ENCODE data around the gene BMPER. TPM values are rescaled to one million over a fixed set of nuclear protein-coding genes. Genes with fewer than 3 reads are reported as not detected.

Gene BMPER
- total RNA-seq, 1 experiment from 2014 or later = 6.7 TPM

DNA sequence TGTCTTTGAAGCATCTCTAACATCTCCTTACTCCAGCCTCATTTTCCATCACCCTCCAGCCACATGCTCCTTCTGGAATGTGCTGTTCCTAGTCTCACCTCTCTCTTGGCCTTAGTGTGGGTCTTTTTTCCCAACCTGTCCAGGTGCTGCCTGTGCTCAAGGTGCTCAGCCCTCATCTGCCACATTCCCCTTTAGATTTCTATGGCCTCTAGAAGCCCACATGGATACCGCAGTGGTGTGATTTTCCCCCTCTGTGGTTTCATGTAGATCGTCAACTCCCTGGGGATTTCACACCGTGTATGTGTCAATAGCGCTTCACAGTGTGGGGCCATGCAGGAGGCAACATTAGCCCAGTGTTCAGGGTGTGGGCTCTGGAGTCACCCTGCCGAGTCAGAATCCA is 32.5 kb downstream of the BMPER start:
- H3K4me1 ChIP-seq (ENCODE audit: insufficient read depth, low read length, poor library complexity, severe bottlenecking) = peaks cover 10% of the 10 kb centered on the region
- no peaks in the 10 kb centered on the region for H3K9me3 ChIP-seq (ENCODE audit: low read depth, low read length, poor library complexity, severe bottlenecking)
- BruUV-seq (replicated peaks) = no TSS peak
- no peak overlapping the region for H3K27ac ChIP-seq (ENCODE audit: low read depth, low read length, poor library complexity, severe bottlenecking)
- TF ChIP-seq EZH2 (IDR thresholded peaks at IDR 0.05; ENCODE audit: borderline replicate concordance, low read depth, low read length, poor library complexity, severe bottlenecking) = no peak
- TF ChIP-seq CTCF (conservative IDR thresholded peaks at IDR 0.05; ENCODE audit: low read depth, low read length) = no peak
- ChIA-PET POLR2A (ENCODE audit: low non-redundant PET) (no interaction called here), CTCF (no interaction called here)
- no peak for DNase-seq (ENCODE audit: low spot score)
- H3K4me3 ChIP-seq (ENCODE audit: low read depth, low read length, poor library complexity, severe bottlenecking) = no peak overlapping the region
- H3K27me3 ChIP-seq (replicated peaks; ENCODE audit: insufficient read depth, low read depth, low read length, poor library complexity) = no peaks in the 10 kb centered on the region
- H3K36me3 ChIP-seq (ENCODE audit: insufficient read depth, low read length, poor library complexity, severe bottlenecking) = no peaks in the 10 kb centered on the region
- intact Hi-C loops (cut with micrococcal nuclease; ENCODE audit: unreplicated experiment) = loop anchor here (10.0 kb wide), 2 partner anchors 603 to 693 kb away; no protein-coding TSS in a partner anchor

- no peak overlapping the region for H3K4me3 ChIP-seq (ENCODE audit: low read depth, low read length, poor library complexity, severe bottlenecking)
- CTCF ChIA-PET = no interaction called here
- intact Hi-C loops (cut with micrococcal nuclease; ENCODE audit: unreplicated experiment) = loop anchor here (10.0 kb wide), 2 partner anchors 604 to 694 kb away; no protein-coding TSS in a partner anchor
Observed at GRCh38 chr7:33939121-33939520, 33.8 kb downstream of the BMPER start.

DNA sequence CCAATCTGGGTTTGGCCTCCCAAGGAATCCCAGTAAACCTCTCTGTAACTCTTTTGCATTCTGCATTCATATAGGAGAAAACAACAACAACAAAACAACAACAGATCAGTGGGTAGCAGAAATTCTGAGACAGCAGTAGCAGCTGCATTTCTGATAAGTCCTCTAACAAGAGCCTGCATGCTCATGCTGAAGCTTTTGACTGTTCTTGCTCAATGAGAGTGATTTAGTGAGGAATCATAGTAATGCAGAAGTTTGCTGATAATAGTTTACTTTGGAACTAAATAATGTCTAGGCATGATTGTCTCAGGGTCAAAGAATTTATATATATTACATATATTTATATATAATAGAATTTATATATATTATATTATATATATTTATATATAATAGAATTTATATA is 35.2 kb downstream of the BMPER start:
- ChIA-PET POLR2A (ENCODE audit: low non-redundant PET) (no interaction called here), CTCF (no interaction called here)
- H3K27me3 ChIP-seq (replicated peaks; ENCODE audit: insufficient read depth, low read depth, low read length, poor library complexity) = no peaks in the 10 kb centered on the region
- intact Hi-C loops (cut with micrococcal nuclease; ENCODE audit: unreplicated experiment) = no loop called here
- no peaks in the 10 kb centered on the region for H3K4me1 ChIP-seq (ENCODE audit: insufficient read depth, low read length, poor library complexity, severe bottlenecking)
- no peak overlapping the region for H3K4me3 ChIP-seq (ENCODE audit: low read depth, low read length, poor library complexity, severe bottlenecking)
- TF ChIP-seq EZH2 (IDR thresholded peaks at IDR 0.05; ENCODE audit: borderline replicate concordance, low read depth, low read length, poor library complexity, severe bottlenecking) = no peak
- no peak for TF ChIP-seq CTCF (conservative IDR thresholded peaks at IDR 0.05; ENCODE audit: low read depth, low read length)
- no TSS peak for BruUV-seq (replicated peaks)
- no peak overlapping the region for H3K27ac ChIP-seq (ENCODE audit: low read depth, low read length, poor library complexity, severe bottlenecking)
- DNase-seq (ENCODE audit: low spot score) = no peak
- H3K36me3 ChIP-seq (ENCODE audit: insufficient read depth, low read length, poor library complexity, severe bottlenecking) = no peaks in the 10 kb centered on the region
- H3K9me3 ChIP-seq (ENCODE audit: low read depth, low read length, poor library complexity, severe bottlenecking) = no peaks in the 10 kb centered on the region

More at GRCh38 chr7:33939121-33939520, 33.8 kb downstream of the BMPER start:
- Histone ChIP-seq H3K27me3 (replicated peaks; ENCODE audit: insufficient read depth, low read depth, low read length, poor library complexity) (no peaks in the 10 kb centered on the region), H3K9me3 (ENCODE audit: low read depth, low read length, poor library complexity, severe bottlenecking) (no peaks in the 10 kb centered on the region), H3K4me1 (ENCODE audit: insufficient read depth, low read length, poor library complexity, severe bottlenecking) (no peaks in the 10 kb centered on the region), H3K27ac (ENCODE audit: low read depth, low read length, poor library complexity, severe bottlenecking) (no peak overlapping the region), H3K36me3 (ENCODE audit: insufficient read depth, low read length, poor library complexity, severe bottlenecking) (no peaks in the 10 kb centered on the region)
- BruUV-seq (replicated peaks) = no TSS peak
- POLR2A ChIA-PET (ENCODE audit: low non-redundant PET) = no interaction called here
- no peak for DNase-seq (ENCODE audit: low spot score)
- TF ChIP-seq EZH2 (IDR thresholded peaks at IDR 0.05; ENCODE audit: borderline replicate concordance, low read depth, low read length, poor library complexity, severe bottlenecking) (no peak), CTCF (conservative IDR thresholded peaks at IDR 0.05; ENCODE audit: low read depth, low read length) (no peak)
